OCI-LY7 (cell line): ENCODE measurements around the gene SOBP.

Experiments
- EZH2phosphoT487 ChIP-seq: fragments of 200-600 bp; sonication (generic); IDR thresholded peaks from 2 replicates; pipeline ENCODE4 v1.6.1; 2018; ENCODE audit warnings: low read depth, borderline replicate concordance, mild to moderate bottlenecking, mixed run types, antibody characterized with exemption, low read length, moderate library complexity, mixed read lengths
- TF ChIP-seq, protein P1 (sequence below): fragments of 200-600 bp; sonication (generic); conservative IDR thresholded peaks from 2 replicates; pipeline ENCODE4 v1.5.1; 2014; ENCODE audit warnings: mild to moderate bottlenecking, antibody characterized with exemption, low read length, moderate library complexity, mixed read lengths

DNA sequence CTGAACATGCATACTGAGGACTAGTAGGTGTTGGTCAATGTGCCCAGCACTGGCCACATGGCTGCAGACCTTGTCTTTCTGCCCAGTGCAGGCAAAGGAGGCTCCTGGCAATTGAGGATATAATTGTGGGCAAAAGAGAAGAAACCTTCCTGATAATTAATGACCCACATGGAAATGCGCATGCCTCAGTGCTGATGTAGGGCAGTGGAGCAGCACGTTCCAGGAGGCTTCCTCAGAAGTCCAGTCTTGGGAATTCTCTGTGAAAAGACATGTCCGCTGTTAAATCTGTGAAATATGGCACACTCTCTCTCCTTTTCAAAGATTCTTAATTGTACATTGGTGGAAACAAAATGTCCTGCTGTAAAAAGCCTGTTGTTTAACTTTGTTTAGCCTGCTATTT, 34.7 kb downstream of the SOBP start:
- TF ChIP-seq, protein P1, sequence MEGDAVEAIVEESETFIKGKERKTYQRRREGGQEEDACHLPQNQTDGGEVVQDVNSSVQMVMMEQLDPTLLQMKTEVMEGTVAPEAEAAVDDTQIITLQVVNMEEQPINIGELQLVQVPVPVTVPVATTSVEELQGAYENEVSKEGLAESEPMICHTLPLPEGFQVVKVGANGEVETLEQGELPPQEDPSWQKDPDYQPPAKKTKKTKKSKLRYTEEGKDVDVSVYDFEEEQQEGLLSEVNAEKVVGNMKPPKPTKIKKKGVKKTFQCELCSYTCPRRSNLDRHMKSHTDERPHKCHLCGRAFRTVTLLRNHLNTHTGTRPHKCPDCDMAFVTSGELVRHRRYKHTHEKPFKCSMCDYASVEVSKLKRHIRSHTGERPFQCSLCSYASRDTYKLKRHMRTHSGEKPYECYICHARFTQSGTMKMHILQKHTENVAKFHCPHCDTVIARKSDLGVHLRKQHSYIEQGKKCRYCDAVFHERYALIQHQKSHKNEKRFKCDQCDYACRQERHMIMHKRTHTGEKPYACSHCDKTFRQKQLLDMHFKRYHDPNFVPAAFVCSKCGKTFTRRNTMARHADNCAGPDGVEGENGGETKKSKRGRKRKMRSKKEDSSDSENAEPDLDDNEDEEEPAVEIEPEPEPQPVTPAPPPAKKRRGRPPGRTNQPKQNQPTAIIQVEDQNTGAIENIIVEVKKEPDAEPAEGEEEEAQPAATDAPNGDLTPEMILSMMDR, result no peak
- no peak for TF ChIP-seq EZH2phosphoT487
